ENCODE results near the gene PLP1. TPM values are rescaled to one million over a fixed set of nuclear protein-coding genes. Genes with fewer than 3 reads are reported as not detected.
"Not testable (repeated sequence)": the region's sequence is repeated elsewhere in the genome, so short reads cannot be mapped to it uniquely, and the experiment has no call there.

The PLP1 gene
- total RNA-seq, 4 donors from 2014 or later, result 256 to 727 (median 404) TPM

- 21% methylated on average over 5 of the region's 5 CpGs for WGBS, 2 donors
- no peaks in the 10 kb centered on the region for H3K4me1 ChIP-seq
- no peak overlapping the region for H3K4me3 ChIP-seq
- no peaks in the 10 kb centered on the region for H3K9me3 ChIP-seq
- peak in 1 of 2 donors; percentile 74 for DNase-seq (ENCODE audit: low spot score in 2 of 2)
- H3K36me3 ChIP-seq, result no peaks in the 10 kb centered on the region
- peaks cover 0 to 7% of the 10 kb centered on the region in 2 donors for H3K27me3 ChIP-seq
- no peak overlapping the region for H3K27ac ChIP-seq
- TF ChIP-seq CTCF (IDR thresholded peaks at IDR 0.05) (peak; percentile 49 to 88 (median 65)), EP300 (IDR thresholded peaks at IDR 0.05) (no peak)
Observed at GRCh38 chrX:103817502-103817901, 40.9 kb downstream of the PLP1 start.

- Histone ChIP-seq H3K36me3 (no peaks in the 10 kb centered on the region), H3K9me3 (no peaks in the 10 kb centered on the region), H3K4me1 (no peaks in the 10 kb centered on the region), H3K27me3 (peaks cover 0 to 13% of the 10 kb centered on the region in 2 donors), H3K4me3 (no peak overlapping the region), H3K27ac (peak overlapping the region in 1 of 4 donors; percentile 20)
- no peak for TF ChIP-seq EP300 (IDR thresholded peaks at IDR 0.05)
- TF ChIP-seq CTCF (IDR thresholded peaks at IDR 0.05), result no peak
- TF ChIP-seq POLR2A (IDR thresholded peaks at IDR 0.05), result no peak
- DNase-seq (ENCODE audit: low spot score in 2 of 2), result no peak
- WGBS, 2 donors, result 49% methylated on average over 7 of the region's 7 CpGs
Observed at GRCh38 chrX:103818842-103819619, 42.4 kb downstream of the PLP1 start.

- 85 to 100% methylated on average over 3 to 6 of the region's 6 CpGs for WGBS, 2 donors
- not testable (repeated sequence) for H3K27ac ChIP-seq; H3K27me3 ChIP-seq; DNase-seq (ENCODE audit: low spot score in 2 of 2); H3K4me1 ChIP-seq; H3K9me3 ChIP-seq; H3K36me3 ChIP-seq; H3K4me3 ChIP-seq
Observed at GRCh38 chrX:103820802-103821201, 44.2 kb downstream of the PLP1 start.

- TF ChIP-seq CTCF (IDR thresholded peaks at IDR 0.05) (no peak), POLR2A (IDR thresholded peaks at IDR 0.05) (no peak), EP300 (IDR thresholded peaks at IDR 0.05) (no peak)
- Histone ChIP-seq H3K4me1 (no peaks in the 10 kb centered on the region), H3K36me3 (no peaks in the 10 kb centered on the region), H3K9me3 (no peaks in the 10 kb centered on the region), H3K4me3 (no peak overlapping the region), H3K27me3 (peaks cover 0 to 10% of the 10 kb centered on the region in 2 donors), H3K27ac (no peak overlapping the region)
- DNase-seq (ENCODE audit: low spot score in 2 of 2), result no peak
Observed at GRCh38 chrX:103823591-103823990, 47.0 kb downstream of the PLP1 start.

- peaks cover 0 to 17% of the 10 kb centered on the region in 2 donors for H3K27me3 ChIP-seq
- TF ChIP-seq CTCF (IDR thresholded peaks at IDR 0.05), result no peak
- no peak for TF ChIP-seq EP300 (IDR thresholded peaks at IDR 0.05)
- TF ChIP-seq POLR2A (IDR thresholded peaks at IDR 0.05), result no peak
- H3K4me1 ChIP-seq, result no peaks in the 10 kb centered on the region
- no peaks in the 10 kb centered on the region for H3K9me3 ChIP-seq
- no peak for DNase-seq (ENCODE audit: low spot score in 2 of 2)
- 60 to 61% methylated on average over 1 of the region's 1 CpG for WGBS, 2 donors
- no peaks in the 10 kb centered on the region for H3K36me3 ChIP-seq
- H3K27ac ChIP-seq, result no peak overlapping the region
- no peak overlapping the region for H3K4me3 ChIP-seq
Observed at GRCh38 chrX:103825881-103826280, 49.2 kb downstream of the PLP1 start.
